GM18870 (cell line): ENCODE data around the gene KRR1.

Source experiments
- ATAC-seq: cut with Tn5 transposase; IDR thresholded peaks from one replicate; pipeline ENCODE4 v1.9.1; 2021; ENCODE audit warnings: moderate library complexity; ENCODE audit not compliant: unreplicated experiment

Gene KRR1

DNA sequence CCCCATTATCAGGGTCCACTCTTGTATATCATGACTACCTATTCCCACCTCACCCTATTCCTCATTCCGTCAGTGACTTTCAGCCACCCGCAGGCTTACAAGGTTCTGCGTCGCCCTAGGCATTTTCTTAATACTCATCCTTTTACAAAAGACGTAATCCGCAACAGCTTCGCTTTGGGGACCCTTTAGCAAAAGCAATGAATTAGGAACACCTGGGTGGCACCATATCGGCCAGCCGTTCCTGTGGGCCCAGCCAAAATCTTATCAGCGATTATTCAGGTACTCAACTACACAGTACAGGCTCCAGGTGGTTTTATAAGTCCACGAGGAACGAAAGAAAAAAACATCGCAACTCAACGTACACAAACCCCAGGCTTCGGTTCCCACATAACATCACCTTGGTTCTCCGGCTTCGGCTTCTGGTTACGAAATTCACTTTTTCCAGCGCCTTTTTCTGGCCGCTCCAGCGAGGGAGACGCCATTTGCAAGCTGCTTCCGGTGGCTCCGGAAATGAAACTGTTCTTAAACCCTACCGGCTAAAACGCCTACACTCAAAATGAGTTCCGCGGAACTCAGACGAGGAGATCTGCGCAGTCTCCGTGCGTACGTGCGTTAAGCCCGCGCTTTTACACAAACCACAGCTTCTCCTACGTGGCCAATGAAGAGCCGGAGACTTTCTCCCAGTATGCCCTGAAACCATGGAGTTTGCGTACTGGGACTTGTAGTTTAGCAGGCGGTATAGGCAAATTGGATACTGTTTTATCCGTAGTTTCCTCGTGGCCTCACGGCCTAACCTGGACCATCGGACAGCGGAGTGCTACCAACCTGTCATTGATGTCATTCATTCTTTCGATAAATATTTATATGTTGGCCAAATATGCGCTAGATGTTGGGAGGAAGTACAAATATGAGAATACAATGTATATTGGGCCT is at the start of gene KRR1:
Gene KRR1 (minus strand): TSS at position 494 of the 933 bp plus-strand sequence. CDS start 12 bp downstream, at position 482.
- ATAC-seq: peak; percentile 93

DNA sequence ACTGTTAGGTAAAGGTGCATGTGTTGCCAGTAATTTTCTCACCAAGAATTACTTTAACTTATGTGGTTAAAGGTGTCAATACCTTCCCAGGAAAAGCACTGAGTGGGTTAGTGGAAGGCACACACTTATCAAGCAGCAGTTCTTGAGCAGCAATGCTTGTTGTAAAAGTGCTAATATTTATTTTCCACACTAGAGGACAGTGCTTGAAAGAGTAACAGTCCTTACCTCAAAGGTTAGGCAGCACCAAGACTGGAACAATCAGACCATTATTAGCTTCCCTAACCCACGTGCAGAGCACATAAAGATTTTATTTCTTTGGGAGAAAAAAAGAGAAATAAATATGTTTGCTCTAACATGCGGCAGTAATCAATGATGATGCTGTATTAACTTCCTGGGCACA is 48.8 kb upstream of the KRR1 start:
- no peak for ATAC-seq

DNA sequence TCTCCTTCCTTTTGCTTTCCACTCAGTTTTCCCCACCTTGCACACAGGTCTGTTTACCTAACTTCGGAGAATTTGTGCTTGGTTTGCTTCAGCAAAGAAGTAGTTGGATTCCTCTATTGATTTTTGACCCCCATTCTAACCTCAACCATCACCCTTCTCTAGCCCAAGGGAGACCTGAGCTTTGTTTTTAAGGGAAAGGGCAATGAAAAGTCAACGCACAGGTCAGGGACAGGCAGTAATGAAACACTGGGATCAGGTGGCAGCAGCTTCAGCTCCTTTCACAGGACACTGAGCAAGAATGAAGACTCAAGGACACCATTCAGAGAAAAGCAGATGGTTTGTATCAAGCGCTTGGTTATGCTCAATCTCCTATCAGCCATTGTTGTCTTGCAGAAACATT is 46.9 kb upstream of the KRR1 start:
- no peak for ATAC-seq

DNA sequence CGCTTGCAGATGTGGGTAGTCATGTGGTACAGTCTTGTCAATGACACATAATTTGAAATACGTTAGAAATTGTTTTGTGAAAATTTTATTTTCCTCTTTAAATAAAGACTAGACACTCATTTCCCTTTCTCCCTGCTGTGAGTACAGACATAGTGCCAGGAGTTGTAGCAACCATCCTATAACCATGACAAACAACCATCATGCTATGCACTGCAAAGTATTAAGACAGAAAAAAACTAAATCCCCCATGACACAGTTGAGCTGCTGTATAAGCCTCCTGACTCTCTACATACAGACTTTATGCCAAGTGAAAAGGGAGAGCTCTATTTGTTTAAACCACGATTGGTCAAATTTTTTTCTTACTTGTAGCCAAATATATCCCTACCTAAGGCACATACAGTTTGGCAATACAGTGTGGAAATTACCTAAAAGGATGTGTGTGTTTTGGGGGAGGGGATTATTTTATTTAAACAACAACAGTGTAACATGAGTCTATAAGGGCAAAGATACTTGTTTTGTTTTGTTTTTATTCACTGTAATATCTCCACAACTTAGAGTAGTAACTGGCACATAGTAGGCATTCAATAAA is 45.0 kb upstream of the KRR1 start:
- ATAC-seq: no peak

DNA sequence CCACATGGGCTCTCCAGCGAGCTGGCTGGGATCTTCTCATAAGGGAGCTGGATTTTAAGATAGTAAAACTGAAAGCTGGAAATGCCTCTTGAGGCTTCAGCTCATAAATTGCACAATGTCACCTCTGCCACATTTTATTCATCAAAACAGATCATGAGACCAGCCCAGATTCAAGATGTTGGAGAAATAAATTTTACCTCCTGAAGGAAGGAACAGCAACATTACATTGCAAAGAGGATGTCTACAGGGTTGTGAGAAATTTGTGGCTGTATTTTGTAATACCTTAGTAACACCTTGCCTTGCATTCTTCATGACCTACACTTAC is 43.1 kb upstream of the KRR1 start:
- no peak for ATAC-seq

DNA sequence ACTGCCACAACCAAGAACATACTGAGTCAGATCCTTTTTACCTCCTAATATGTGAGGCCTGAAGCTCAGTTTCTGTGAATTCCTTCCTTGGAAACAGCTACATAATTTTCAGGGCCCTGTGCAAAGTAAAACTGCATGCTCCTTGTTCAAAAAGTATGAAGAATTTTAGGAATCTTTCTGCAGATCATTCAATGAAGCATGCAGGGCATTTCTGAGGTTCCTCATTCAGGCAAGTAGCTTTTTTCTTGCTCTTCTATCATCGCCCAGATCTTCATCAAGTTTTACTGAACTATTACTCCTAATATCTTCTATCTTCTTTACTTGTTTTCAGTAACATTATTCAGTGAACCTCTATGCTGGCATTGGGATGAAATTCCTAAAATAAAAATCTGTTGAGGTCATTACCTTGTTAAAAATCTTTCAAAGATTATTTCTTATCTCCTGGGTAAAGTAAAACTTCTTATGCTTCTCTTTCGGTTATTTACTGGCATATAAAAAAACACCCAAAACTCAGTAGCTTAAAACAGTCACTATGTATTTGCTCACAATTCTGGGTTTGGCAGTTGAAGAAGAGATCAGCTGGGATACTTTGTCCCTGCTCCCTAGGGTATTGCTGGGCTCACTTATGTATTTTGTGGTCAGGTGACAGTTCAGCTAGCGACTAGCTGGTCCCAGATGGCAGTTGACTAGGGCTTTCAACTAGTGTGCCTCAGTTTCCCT is 42.6 kb upstream of the KRR1 start:
- no peak for ATAC-seq

DNA sequence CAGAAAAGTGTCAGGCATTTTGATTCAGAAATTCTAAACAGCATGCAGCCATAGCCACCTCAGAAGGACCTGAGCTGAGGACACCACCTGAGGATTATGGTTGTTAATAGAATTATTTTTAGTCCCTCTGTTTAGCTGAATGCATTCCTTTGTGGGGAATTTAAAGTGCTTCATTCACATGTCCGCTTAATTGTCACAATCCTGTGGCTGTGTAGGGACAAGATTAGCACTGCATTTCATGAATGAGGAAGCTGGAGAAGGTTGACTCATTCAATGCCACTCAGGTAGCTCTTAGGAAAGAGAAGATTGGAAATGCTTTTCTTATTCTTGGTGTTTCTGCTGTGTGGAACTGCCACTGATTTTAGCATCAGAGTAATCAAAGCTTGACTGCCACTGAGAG is 42.0 kb upstream of the KRR1 start:
- no peak for ATAC-seq

DNA sequence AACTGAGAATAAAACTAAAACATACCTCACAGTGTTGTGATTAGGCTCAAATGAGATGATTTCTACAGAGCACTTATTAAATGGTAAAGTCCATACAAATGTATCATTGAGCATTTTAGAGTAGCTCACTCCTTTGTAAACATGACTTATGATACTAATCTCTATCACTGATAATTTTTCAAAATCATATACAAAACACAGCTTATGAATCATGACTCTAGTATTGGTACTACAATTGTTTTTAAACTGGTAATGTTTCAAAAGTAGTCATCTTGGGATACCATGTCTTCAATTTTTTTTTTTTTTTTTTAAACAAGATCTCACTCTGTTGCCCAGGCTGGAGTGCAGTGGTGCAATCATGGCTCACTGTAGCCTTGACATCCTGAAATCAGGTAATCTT is 40.1 kb upstream of the KRR1 start:
- no peak for ATAC-seq

DNA sequence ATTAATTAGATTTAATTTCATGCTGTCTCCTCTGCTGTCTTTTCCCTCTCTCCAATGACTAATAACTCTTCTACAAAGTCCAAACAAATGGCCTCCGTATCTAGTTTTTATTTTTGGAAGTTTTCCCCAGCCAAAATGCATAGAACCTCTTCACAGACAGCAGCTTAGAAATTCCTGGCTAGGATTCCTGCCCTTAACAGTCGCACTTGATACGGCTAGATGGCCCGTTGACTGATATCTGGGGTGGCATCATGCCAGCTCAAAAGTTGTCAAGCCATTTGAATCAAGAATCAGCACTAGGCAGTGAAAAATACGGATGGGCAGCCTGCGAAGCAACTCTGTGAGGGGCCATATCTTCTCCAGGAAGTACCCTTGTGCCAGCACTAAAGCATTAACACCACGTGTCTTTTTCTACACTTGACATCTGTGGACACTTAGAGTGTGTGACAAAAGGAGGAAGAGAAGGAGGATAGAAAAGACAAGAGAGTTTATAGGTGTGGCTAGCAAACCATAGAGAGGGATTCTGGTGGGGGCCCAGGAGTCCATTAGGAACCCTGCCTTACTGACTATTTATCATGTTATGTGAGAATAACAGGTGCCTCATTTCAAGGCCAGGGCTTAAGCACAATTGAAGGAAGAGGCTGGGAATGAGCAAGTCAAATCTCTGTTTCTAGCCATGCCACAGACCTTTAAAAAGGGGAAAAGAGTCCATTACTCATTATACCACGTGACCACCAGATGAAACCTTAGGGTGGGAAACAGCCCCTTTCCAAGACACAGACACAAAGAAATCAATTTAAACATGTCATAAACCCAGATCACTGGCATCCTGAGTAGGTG is 39.2 kb upstream of the KRR1 start:
- ATAC-seq: no peak

DNA sequence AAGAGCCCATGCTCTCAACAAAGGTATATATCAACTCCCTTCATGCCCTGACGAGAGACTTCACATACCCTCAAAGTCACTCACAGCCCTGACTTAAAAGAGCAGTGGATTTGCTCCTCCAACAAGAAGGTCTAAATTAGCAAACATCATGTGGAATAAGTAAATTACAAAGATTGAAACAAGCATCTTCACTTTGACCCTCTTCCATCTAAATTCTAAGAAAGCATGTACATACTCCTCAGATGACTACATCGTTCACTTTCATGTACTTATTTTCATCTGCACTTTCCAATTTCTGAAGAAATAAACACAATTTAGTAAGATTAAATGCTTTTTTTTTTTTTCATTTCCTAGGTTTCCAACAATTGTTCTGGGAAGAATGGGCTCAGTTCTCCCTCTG is 38.6 kb upstream of the KRR1 start:
- no peak for ATAC-seq

DNA sequence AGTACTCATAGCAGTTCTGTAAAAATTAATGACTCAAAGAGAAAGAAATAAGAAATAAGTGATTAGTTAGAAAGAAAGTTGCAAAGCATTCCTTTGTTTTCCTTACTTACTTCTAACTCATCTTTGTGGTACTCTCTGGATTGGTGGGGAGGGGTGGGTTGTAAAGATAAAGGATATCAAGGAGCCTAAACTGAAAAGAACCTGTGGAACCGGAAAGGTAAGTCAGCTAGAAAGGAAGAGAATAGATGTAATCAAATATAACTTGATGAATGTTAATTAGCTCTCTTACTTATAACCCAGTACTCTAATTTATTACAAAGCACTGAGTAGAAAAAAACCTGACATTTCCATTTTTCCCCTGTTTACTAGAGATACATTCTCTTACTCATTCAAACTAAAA is 37.5 kb upstream of the KRR1 start:
- ATAC-seq: no peak

DNA sequence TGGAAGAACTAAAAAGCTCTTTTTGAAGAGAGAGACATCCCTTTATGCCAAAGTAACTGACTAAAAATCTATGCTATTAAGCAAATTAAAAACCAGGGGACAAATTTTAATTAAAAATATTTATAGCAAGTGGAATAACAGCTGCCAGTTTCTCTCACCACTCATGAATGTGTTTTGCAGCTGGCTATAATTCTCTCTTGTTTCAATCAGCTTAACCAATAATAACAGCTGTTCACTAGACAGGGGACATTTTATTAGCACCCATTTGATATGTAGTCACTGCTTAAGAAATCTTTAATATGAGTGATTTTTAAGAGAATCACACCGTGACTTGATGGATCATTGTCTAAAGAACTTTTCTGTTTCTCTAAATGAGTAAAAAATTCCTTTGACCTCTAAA is 34.2 kb upstream of the KRR1 start:
- ATAC-seq: no peak

DNA sequence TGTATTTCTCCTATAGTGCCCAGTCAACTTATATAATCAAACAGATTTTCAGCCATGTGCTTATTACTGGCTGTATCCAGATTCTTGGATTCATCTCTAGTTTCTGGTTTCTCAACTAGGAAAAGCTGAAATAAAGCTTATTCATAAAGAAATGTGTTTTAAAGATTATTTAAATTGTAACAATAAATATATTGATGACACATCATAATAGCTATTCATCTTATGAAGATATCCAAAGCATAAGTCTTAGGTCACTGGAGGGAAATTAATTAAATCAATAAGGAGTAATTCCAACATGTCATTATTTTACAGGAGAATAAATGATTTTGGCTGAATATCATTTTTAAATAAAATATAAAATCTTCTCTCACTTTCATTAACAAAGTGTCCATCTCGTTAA is 32.1 kb upstream of the KRR1 start:
- no peak for ATAC-seq

DNA sequence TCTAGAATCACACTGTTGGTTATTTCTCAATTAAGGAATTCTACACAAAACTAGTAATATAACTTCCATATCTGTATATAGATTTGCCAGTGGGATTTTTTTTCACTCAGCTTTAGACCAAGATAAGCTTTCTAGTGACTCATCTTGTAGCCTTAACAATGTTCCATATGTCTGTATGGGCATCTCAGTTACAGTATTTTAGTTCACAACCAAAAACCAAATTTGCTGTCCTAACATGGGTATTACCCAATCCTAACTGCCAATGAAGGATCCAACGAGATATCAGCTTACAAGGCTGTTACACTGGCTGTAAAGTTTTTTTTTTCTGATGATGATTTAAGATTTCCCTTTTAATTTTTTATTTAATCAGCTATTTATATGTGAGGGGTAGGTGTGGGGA is 31.5 kb upstream of the KRR1 start:
- ATAC-seq: no peak

DNA sequence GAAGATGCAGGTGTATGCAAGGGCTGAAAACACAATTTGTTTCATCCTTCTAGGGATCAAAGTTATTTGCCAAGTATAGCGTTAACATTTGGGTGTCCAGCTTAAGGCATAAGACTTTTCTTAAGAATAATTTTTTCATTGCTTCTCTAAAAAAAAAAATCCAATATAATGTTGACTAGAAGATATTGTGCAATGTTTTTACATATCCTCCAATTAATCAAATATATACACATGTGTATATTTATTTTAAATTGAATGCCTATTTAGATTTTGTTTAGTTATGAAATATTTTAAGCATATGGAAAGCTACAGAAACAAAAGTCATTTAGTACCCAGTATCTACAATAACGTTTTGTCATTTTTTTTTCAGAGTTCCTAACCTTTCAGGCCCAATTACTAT is 28.5 kb upstream of the KRR1 start:
- no peak for ATAC-seq

DNA sequence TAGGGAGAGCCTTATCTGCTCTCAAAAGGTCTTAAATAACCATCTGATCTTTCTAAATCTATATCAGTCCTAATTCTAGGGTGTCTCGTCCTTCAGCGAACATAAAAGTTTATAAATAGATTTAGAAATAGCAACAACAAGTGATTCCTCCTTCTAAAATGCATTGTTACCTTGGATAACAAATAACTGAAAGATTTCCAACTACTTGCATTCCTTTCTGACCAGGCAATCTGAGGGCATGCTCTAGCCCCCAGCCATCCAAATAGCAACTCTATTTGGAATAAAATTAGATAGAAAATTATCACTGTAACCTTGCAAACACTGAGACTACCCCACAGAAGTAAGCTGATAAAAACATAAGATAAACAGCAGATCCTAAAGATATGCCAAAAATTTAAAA is 21.8 kb upstream of the KRR1 start:
- ATAC-seq: no peak

DNA sequence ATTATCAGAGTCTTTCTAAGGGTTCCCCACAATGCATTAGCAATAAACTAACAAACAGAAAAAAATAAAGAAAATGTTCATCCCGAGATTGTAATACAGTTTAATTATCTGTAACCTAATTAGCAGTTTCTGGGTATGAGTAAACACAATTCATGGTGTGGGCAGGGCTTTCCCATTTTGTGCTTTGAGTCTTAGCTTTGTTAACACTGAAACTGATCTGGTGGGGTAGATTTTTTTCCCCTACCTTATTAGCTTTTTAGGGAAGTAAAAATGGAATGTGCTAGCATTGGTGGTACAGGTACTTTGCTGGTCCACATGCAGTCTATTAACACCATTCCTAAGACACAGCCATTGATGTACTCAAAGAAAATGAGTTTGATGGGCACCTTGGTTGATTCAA is 18.4 kb upstream of the KRR1 start:
- no peak for ATAC-seq

DNA sequence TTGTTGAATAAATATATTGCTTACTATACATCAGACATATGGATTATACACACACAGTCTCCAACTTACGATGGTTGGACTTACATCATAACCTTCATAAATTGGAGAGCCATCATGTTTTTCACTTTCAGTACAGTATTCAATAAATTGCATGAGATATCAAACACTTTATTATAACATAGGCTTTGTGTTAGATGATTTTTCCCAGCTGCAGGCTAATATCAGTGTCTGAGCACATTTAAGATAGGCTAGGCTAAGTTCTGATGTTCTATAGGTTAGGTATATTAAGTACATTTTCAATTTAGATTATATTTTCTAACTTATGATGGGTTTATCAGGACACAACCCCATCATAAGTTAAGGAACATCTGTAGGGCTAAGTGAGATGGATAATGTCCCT is 17.9 kb upstream of the KRR1 start:
- ATAC-seq: no peak

DNA sequence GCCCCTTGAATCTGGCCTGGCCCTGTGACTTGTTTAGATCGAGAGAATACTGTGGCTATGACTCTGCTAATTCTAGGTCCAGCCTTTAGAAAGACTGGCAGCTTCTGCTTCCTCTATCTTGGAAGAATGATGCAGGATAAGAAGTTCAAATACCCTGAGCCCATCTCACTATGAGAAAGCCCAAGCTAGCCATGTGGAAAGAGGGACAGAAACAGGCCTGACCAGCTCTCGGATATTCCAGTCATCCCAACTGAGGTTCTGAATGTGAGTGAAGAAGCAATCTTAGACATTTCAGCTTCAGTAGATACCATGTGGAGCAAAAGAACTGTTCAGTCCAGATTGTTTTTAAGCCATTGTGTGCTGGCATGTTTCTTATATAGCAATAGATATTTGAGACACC is 17.3 kb upstream of the KRR1 start:
- ATAC-seq: no peak

DNA sequence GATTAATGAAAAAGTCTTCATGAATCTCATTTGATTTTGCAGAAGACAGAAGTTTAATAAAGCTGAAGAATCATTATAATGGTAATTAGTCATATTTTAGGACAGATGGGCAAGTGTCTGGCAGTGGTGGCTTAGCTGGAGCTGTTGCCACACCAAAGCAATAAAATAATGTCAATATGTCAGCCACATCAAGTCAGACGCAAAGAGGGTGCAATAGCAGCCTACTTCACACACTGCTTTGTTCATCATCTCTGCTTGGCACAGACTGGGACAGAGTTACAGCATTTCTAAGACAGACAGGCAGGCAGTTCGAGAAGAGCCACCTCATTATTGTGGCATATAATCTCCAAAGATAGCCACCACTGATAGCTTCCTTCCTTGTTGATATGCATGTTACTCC is 16.9 kb upstream of the KRR1 start:
- no peak for ATAC-seq
